ENCODE measurements around the gene STAT3. TPM values are rescaled to one million over a fixed set of nuclear protein-coding genes. Genes with fewer than 3 reads are reported as not detected.
A peak's percentile ranks its signal among the peaks of the same experiment; 100 is the strongest.

STAT3 gene
- total and polyA plus RNA-seq, 2 of the 13 experiments (the other 11 are each of a cell fraction or from before 2014, with no cell fraction given): 61.8 to 62.4 TPM

GRCh38 chr17:42276609-42277341 is 111.5 kb downstream of the STAT3 start (continued):
- TF ChIP-seq THAP9 (CRISPR knock-in tag; IDR thresholded peaks at IDR 0.05; ENCODE audit: borderline replicate concordance) (peak; percentile 73; the same call in 1 of the 2 replicates), CSRNP1 (CRISPR knock-in tag; IDR thresholded peaks at IDR 0.05) (0 out of 2 replicates have a peak, but pooled peaks have one; percentile 24), CENPBD1 (CRISPR knock-in tag; IDR thresholded peaks at IDR 0.05; ENCODE audit: borderline replicate concordance, low read depth) (no peak; the same call in 1 of the 2 replicates), AKNA (CRISPR knock-in tag; IDR thresholded peaks at IDR 0.05; ENCODE audit: borderline replicate concordance) (no peak), ZNF790 (CRISPR knock-in tag; IDR thresholded peaks at IDR 0.05; ENCODE audit: borderline replicate concordance) (no peak), MYC (CRISPR knock-in tag; IDR thresholded peaks at IDR 0.05; ENCODE audit: borderline replicate concordance) (peak; percentile 83), AFF4 (CRISPR knock-in tag; IDR thresholded peaks at IDR 0.05) (no peak), REL (CRISPR knock-in tag; conservative IDR thresholded peaks at IDR 0.05) (no peak), KAT7 (CRISPR knock-in tag; IDR thresholded peaks at IDR 0.05; ENCODE audit: borderline replicate concordance) (peak; percentile 90), ZBTB43 (CRISPR knock-in tag; conservative IDR thresholded peaks at IDR 0.05) (peak; percentile 17; the same call in 1 of the 2 replicates), ADNP (CRISPR knock-in tag; IDR thresholded peaks at IDR 0.05) (no peak)
